B cell (primary cell): ENCODE measurements around the gene FAM13C. TPM values are rescaled to one million over a fixed set of nuclear protein-coding genes. Genes with fewer than 3 reads are reported as not detected.

ENCODE experiments used
- ATAC-seq: fragments of 200-7000 bp; cut with Tn5 transposase; one replicate; pipeline ENCODE4 v1.10.0; 2021; ENCODE audit warnings: low read depth, mild to moderate bottlenecking, moderate number of reproducible peaks, moderate library complexity
- CTCF ChIA-PET: fragments of 350-600 bp; sonication (Branson Sonifier 250); formaldehyde crosslinking; loops from one replicate; lab custom pipeline; 2021; ENCODE audit warnings: antibody characterized with exemption, inconsistent platforms; lab: Charles Lee
- POLR2A ChIA-PET: fragments of 350-600 bp; sonication (Branson Sonifier 250); formaldehyde crosslinking; loops from one replicate; lab custom pipeline; 2021; ENCODE audit warnings: antibody characterized with exemption; lab: Charles Lee
- DNase-seq: peaks from one replicate; pipeline ENCODE4 v3.0.0; 2013
- H2AFZ ChIP-seq: 2 replicates; pipeline ENCODE4 v1.6.1; 2012; ENCODE audit warnings: mild to moderate bottlenecking, low read depth, low read length; ENCODE audit not compliant: insufficient read depth, poor library complexity, severe bottlenecking
- H3K27ac ChIP-seq, 2 donors: 1 replicate in 1 of 2; 2 replicates in 1 of 2; pipeline ENCODE4 v1.5.1; 2012 to 2013; ENCODE audit warnings: low read length in 2 of 2, mild to moderate bottlenecking in 2 of 2, moderate library complexity in 1 of 2
- H3K27me3 ChIP-seq, 4 experiments: fragments of 200-600 bp in 1 of 4; sonication (generic) in 1 of 4; replicated peaks in 1 of 4; 1 replicate in 2 of 4; 2 replicates in 2 of 4; pipeline versions ENCODE4 v1.6.1 to v1.7.0; 2013 to 2016; ENCODE audit warnings: low read length in 3 of 4, mild to moderate bottlenecking in 2 of 4, mixed read lengths in 1 of 4, moderate library complexity in 1 of 4; ENCODE audit not compliant: insufficient read depth in 4 of 4, control insufficient read depth in 3 of 4; ENCODE audit errors: control extremely low read depth in 1 of 4
- H3K36me3 ChIP-seq, 2 experiments: replicated peaks in 1 of 2; 1 replicate in 1 of 2; 2 replicates in 1 of 2; pipeline versions ENCODE4 v1.6.1 to v1.7.1; 2013; ENCODE audit warnings: low read length in 1 of 2; ENCODE audit not compliant: insufficient read depth in 2 of 2, control insufficient read depth in 1 of 2; ENCODE audit errors: control extremely low read depth in 1 of 2, extremely low read depth in 1 of 2
- H3K4me1 ChIP-seq, 2 donors: fragments of 200-600 bp in 1 of 2; sonication (generic) in 1 of 2; 1 replicate in 1 of 2; 2 replicates in 1 of 2; pipeline versions ENCODE4 v1.5.1 to v1.6.1; 2013 to 2017; ENCODE audit warnings: low read length in 2 of 2; ENCODE audit not compliant: control insufficient read depth in 2 of 2, insufficient read depth in 2 of 2
- H3K4me2 ChIP-seq: replicated peaks from 2 replicates; pipeline ENCODE3; 2012; ENCODE audit warnings: mild to moderate bottlenecking, low read depth, low read length; ENCODE audit not compliant: poor library complexity, severe bottlenecking
- H3K4me3 ChIP-seq, 5 experiments: fragments of 200-600 bp in 1 of 5; sonication (generic) in 1 of 5; 1 replicate in 3 of 5; 2 replicates in 2 of 5; pipeline versions ENCODE4 v1.5.1 to v1.7.0; 2011 to 2016; ENCODE audit warnings: low read length in 4 of 5, mild to moderate bottlenecking in 4 of 5, low read depth in 2 of 5, control low read depth in 1 of 5, moderate library complexity in 1 of 5; ENCODE audit not compliant: insufficient read depth in 1 of 5; ENCODE audit errors: control extremely low read depth in 1 of 5, extremely low read depth in 1 of 5
- H3K79me2 ChIP-seq: fragments of 200-600 bp; sonication (generic); one replicate; pipeline ENCODE4 v1.6.0; 2016; ENCODE audit warnings: low read length; ENCODE audit not compliant: control insufficient read depth, insufficient read depth
- H3K9ac ChIP-seq: fragments of 200-600 bp; sonication (generic); 2 replicates; pipeline ENCODE4 v1.6.1; 2017; ENCODE audit warnings: mild to moderate bottlenecking, low read length, moderate library complexity
- H3K9me3 ChIP-seq, 3 donors: one replicate each; pipeline versions ENCODE4 v1.6.1 to v1.7.1; 2013; ENCODE audit warnings: low read length in 2 of 3; ENCODE audit not compliant: control insufficient read depth in 2 of 3, insufficient read depth in 1 of 3; ENCODE audit errors: control extremely low read depth in 1 of 3
- H4K20me1 ChIP-seq: 2 replicates; pipeline ENCODE4 v1.6.0; 2012; ENCODE audit warnings: mild to moderate bottlenecking, low read length; ENCODE audit not compliant: insufficient read depth, control insufficient read depth, poor library complexity, severe bottlenecking
- H3K27ac Mint-ChIP-seq: one replicate; pipeline ENCODE4 v1.8.0; 2021; ENCODE audit warnings: mixed read lengths
- H3K27me3 Mint-ChIP-seq: one replicate; pipeline ENCODE4 v1.8.0; 2021; ENCODE audit warnings: mixed read lengths
- H3K4me1 Mint-ChIP-seq: one replicate; pipeline ENCODE4 v1.8.0; 2021; ENCODE audit warnings: mixed read lengths
- H3K4me3 Mint-ChIP-seq: one replicate; pipeline ENCODE4 v1.8.0; 2021; ENCODE audit warnings: mixed read lengths
- H3K9me3 Mint-ChIP-seq: one replicate; pipeline ENCODE4 v1.8.0; 2022; ENCODE audit warnings: mixed read lengths; ENCODE audit not compliant: insufficient read depth
- CTCF ChIP-seq: fragments of 200-600 bp; IDR thresholded peaks from one replicate; pipeline ENCODE4 v1.8.0; 2022; ENCODE audit warnings: antibody characterized with exemption, mild to moderate bottlenecking
- EZH2 ChIP-seq: IDR thresholded peaks from 2 replicates; pipeline ENCODE4 v1.6.1; 2012; ENCODE audit warnings: borderline replicate concordance, low read depth, mild to moderate bottlenecking, moderate library complexity, low read length; ENCODE audit not compliant: insufficient read depth, poor library complexity, severe bottlenecking
- WGBS: methylation state at CpG from one replicate; pipeline ENCODE4 v1.1.5; 2013; ENCODE audit warnings: missing lambda C conversion rate; ENCODE audit not compliant: insufficient coverage; 5-methylcytosine and 5-hydroxymethylcytosine counted together
- intact Hi-C: fragments of 100-400 bp; cut with micrococcal nuclease; formaldehyde crosslinking; loops from one replicate; pipeline ENCODE4 v1.10.0; 2022
- polyA plus RNA-seq: library from polyadenylated mRNA; depleted of rRNA; stranded (reverse); fragments of >200 nt; gene quantifications from 2 replicates; pipeline ENCODE4 v1.2.3, GENCODE V29; 2012
- total RNA-seq, 2 donors: library from RNA; stranded (reverse); fragments of 120-200 nt in 1 of 2; gene quantifications; 1 replicate in 1 of 2; 2 replicates in 1 of 2; pipeline versions ENCODE4 v1.2.3 to v1.2.4, GENCODE V29; 2013 to 2022

FAM13C gene
- total and polyA plus RNA-seq, 2 donors (not counting 1 experiment from before 2014, with no cell fraction given): not detected

- H3K36me3 ChIP-seq: no peaks in the 10 kb centered on the region
- Mint-ChIP-seq H3K4me1 (peaks cover 8% of the 10 kb centered on the region), H3K27me3 (peaks cover 27% of the 10 kb centered on the region), H3K9me3 (no peaks in the 10 kb centered on the region), H3K27ac (no peak overlapping the region), H3K4me3 (no peak overlapping the region)
- no peak overlapping the region for H2AFZ ChIP-seq
- no peaks in the 10 kb centered on the region for H4K20me1 ChIP-seq
- H3K9ac ChIP-seq: no peak overlapping the region
- TF ChIP-seq EZH2 (no peak), CTCF (no peak)
- H3K27me3 ChIP-seq: peaks cover 0 to 9% (median 6%) of the 10 kb centered on the region in 4 experiments
- peaks cover 0 to 3% of the 10 kb centered on the region in 2 donors for H3K4me1 ChIP-seq
- no peak overlapping the region for H3K4me3 ChIP-seq
- H3K9me3 ChIP-seq: no peaks in the 10 kb centered on the region
- ATAC-seq: no peak
- POLR2A ChIA-PET: no interaction called here
- H3K79me2 ChIP-seq: no peaks in the 10 kb centered on the region
- intact Hi-C loops: no loop called here
- DNase-seq: no peak
- no peak overlapping the region for H3K27ac ChIP-seq
- CTCF ChIA-PET: no interaction called here
- WGBS: 81% methylated on average over 6 of the region's 6 CpGs
- H3K4me2 ChIP-seq: no peak overlapping the region
Measured at GRCh38 chr10:59360605-59361405, 1.5 kb downstream of the FAM13C start.

GRCh38 chr10:59358576-59358975 is 3.8 kb downstream of the FAM13C start:
- H3K9me3 ChIP-seq: no peaks in the 10 kb centered on the region
- no peak overlapping the region for H2AFZ ChIP-seq
- no peak overlapping the region for H3K9ac ChIP-seq
- intact Hi-C loops: no loop called here
- ChIA-PET POLR2A (no interaction called here), CTCF (no interaction called here)
- no peak overlapping the region for H3K4me3 Mint-ChIP-seq
- no peak for ATAC-seq
- H3K27ac Mint-ChIP-seq: no peak overlapping the region
- no peak overlapping the region for H3K27ac ChIP-seq
- no peaks in the 10 kb centered on the region for H3K79me2 ChIP-seq
- peaks cover 0 to 3% of the 10 kb centered on the region in 2 donors for H3K4me1 ChIP-seq
- H3K36me3 ChIP-seq: no peaks in the 10 kb centered on the region
- H3K27me3 Mint-ChIP-seq: peaks cover 13% of the 10 kb centered on the region
- no peak for DNase-seq
- no peak for TF ChIP-seq CTCF
- TF ChIP-seq EZH2: no peak
- no peak overlapping the region for H3K4me3 ChIP-seq
- H3K9me3 Mint-ChIP-seq: no peaks in the 10 kb centered on the region
- peaks cover 8% of the 10 kb centered on the region for H3K4me1 Mint-ChIP-seq
- H4K20me1 ChIP-seq: no peaks in the 10 kb centered on the region
- peaks cover 0 to 9% (median 6%) of the 10 kb centered on the region in 4 experiments for H3K27me3 ChIP-seq
- no peak overlapping the region for H3K4me2 ChIP-seq
